ENCODE results near the gene ZFYVE28.

The ZFYVE28 gene

DNA sequence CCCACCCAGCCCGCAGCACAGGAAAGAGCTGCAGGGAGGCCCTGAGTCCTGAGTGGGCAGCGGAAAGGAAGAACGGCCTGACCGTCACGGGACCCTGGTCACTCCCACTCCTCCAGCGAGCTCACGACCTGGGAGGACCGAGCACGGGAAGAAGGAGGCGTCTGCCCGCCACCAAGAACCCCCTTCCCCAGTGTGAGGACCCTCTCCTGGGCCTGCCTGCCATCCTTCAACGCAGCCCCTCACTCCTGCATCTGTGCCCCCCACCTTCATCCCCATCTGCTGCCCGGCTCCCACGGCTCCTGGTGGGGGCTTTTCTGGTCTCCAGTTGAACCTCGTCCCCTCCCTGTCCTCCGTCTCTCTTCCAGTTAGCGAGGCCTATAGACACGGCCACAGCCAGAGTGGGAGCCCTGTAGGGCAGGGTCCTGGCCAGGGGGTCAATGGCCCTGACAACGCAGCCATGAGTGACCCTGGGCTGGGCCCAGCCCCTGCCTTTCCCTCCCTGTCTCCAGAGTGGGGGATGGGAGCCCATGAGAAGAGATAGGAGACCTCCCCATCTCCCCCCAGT is 115.2 kb downstream of the ZFYVE28 start:
- Histone ChIP-seq H3K9me3 (ENCODE audit: insufficient read depth, low read length) (peaks cover 19% of the 10 kb centered on the region; the same call in 1 of the 2 replicates), H3K27me3 (ENCODE audit: insufficient read depth, insufficient read length) (no peaks in the 10 kb centered on the region), H3K36me3 (ENCODE audit: insufficient read depth, insufficient read length, low read length) (no peaks in the 10 kb centered on the region), H3K9ac (ENCODE audit: insufficient read length, low read depth) (no peak overlapping the region), H3K4me1 (ENCODE audit: insufficient read depth, insufficient read length) (peaks cover 10% of the 10 kb centered on the region), H3K4me3 (ENCODE audit: insufficient read length, low read depth) (no peak overlapping the region)
- TF ChIP-seq YY1 (IDR thresholded peaks at IDR 0.05; ENCODE audit: insufficient read depth, insufficient read length) (no peak), ZNF274 (IDR thresholded peaks at IDR 0.05; ENCODE audit: low read depth, low read length) (no peak), SUZ12 (IDR thresholded peaks at IDR 0.05; ENCODE audit: extremely low read depth, insufficient read depth, insufficient read length) (no peak)
- no peak for DNase-seq (ENCODE audit: low read depth, low spot score)

DNA sequence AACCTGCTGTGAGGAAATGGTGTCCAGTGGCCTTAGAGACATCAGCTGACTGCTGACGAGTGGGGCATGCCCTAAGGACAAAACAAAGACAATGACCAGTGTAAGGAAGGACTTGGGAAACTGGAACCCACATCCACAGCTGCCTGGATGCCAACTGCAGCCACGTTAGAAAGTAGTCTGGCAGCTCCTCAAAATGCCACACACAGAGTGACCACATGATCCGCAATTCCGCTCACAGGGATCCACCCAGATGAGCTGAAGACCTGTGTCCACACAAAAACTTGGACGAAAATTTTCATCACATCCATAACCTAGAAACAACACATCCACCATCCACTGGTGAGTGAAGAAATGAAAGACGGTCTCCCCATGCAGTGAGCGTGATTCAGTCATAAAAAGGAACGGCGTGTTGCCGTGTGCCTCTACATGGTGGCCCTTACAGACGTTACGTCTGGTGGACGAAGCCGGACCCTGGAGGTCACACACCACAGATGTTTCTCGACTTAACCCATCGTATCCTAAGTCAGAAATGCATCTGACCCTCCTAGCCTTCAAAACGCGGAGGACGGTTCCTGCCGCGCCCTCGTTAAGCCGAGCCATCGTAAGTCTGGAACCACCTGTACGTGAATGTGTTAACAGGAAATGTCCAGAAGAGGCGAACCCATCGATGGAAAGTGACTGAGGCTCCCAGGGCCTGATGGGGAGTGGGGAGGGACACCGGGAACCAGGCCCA is 115.9 kb downstream of the ZFYVE28 start:
- no peak for DNase-seq (ENCODE audit: low read depth, low spot score)
- no peak for TF ChIP-seq ZNF274 (IDR thresholded peaks at IDR 0.05; ENCODE audit: low read depth, low read length)
- TF ChIP-seq SUZ12 (IDR thresholded peaks at IDR 0.05; ENCODE audit: extremely low read depth, insufficient read depth, insufficient read length): no peak
- no peak for TF ChIP-seq YY1 (IDR thresholded peaks at IDR 0.05; ENCODE audit: insufficient read depth, insufficient read length)
- H3K4me1 ChIP-seq (ENCODE audit: insufficient read depth, insufficient read length): peaks cover 14% of the 10 kb centered on the region
- no peak overlapping the region for H3K4me3 ChIP-seq (ENCODE audit: insufficient read length, low read depth)
- H3K9ac ChIP-seq (ENCODE audit: insufficient read length, low read depth): no peak overlapping the region
- peaks cover 19% of the 10 kb centered on the region; the same call in 1 of the 2 replicates for H3K9me3 ChIP-seq (ENCODE audit: insufficient read depth, low read length)
- H3K36me3 ChIP-seq (ENCODE audit: insufficient read depth, insufficient read length, low read length): no peaks in the 10 kb centered on the region
- peaks cover 4% of the 10 kb centered on the region for H3K27me3 ChIP-seq (ENCODE audit: insufficient read depth, insufficient read length)

DNA sequence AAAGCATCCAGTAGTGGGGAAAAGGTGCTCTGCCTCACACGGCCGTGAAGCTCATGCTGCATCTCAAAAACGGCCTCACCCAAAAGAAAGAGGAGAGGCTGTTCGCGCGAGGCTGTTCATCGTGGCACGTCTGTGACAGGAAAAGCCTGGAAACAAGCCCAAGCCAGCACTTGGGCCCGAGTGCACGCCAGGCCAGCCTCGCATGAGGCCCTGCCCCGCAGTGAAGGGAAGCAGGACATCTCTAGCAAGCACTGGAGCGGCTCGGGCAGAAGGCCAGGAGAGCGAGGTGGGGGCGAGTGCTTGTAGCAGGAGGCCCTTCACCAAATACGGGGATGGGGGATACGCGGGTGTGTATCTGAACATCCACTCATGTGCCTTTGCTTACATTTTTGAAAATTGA is 116.6 kb downstream of the ZFYVE28 start:
- peaks cover 14% of the 10 kb centered on the region; the same call in 1 of the 2 replicates for H3K9me3 ChIP-seq (ENCODE audit: insufficient read depth, low read length)
- no peak for DNase-seq (ENCODE audit: low read depth, low spot score)
- TF ChIP-seq ZNF274 (IDR thresholded peaks at IDR 0.05; ENCODE audit: low read depth, low read length) (no peak), SUZ12 (IDR thresholded peaks at IDR 0.05; ENCODE audit: extremely low read depth, insufficient read depth, insufficient read length) (no peak), YY1 (IDR thresholded peaks at IDR 0.05; ENCODE audit: insufficient read depth, insufficient read length) (no peak)

DNA sequence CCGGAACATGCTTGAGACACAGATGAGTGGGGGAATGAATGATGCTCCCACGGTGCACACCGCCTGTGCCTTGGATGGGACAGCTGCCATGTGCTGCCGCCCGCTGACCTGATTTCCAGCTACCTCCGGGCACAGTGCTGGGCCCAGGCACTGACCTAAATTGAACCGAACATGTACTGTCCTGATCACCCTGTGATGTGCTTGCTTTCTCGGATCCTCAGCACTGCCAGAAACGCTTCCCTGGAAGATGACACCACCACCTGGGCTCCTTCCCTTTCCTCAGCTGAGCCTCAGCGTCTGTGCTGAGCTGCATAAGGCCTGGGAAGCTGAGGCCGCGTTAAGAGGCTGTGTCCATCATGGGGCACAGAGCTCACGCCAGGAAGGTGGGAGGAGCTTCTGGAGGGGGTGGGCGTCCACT is 117.2 kb downstream of the ZFYVE28 start:
- Histone ChIP-seq H3K4me3 (ENCODE audit: insufficient read length, low read depth) (no peak overlapping the region), H3K27me3 (ENCODE audit: insufficient read depth, insufficient read length) (peaks cover 4% of the 10 kb centered on the region)
- TF ChIP-seq YY1 (IDR thresholded peaks at IDR 0.05; ENCODE audit: insufficient read depth, insufficient read length) (no peak), ZNF274 (IDR thresholded peaks at IDR 0.05; ENCODE audit: low read depth, low read length) (no peak), SUZ12 (IDR thresholded peaks at IDR 0.05; ENCODE audit: extremely low read depth, insufficient read depth, insufficient read length) (no peak)

More for the DNA sequence above, 116.6 kb downstream of the ZFYVE28 start:
- Histone ChIP-seq H3K27me3 (ENCODE audit: insufficient read depth, insufficient read length) (peaks cover 4% of the 10 kb centered on the region), H3K4me3 (ENCODE audit: insufficient read length, low read depth) (no peak overlapping the region), H3K36me3 (ENCODE audit: insufficient read depth, insufficient read length, low read length) (no peaks in the 10 kb centered on the region), H3K4me1 (ENCODE audit: insufficient read depth, insufficient read length) (peaks cover 14% of the 10 kb centered on the region), H3K9ac (ENCODE audit: insufficient read length, low read depth) (no peak overlapping the region)

DNA sequence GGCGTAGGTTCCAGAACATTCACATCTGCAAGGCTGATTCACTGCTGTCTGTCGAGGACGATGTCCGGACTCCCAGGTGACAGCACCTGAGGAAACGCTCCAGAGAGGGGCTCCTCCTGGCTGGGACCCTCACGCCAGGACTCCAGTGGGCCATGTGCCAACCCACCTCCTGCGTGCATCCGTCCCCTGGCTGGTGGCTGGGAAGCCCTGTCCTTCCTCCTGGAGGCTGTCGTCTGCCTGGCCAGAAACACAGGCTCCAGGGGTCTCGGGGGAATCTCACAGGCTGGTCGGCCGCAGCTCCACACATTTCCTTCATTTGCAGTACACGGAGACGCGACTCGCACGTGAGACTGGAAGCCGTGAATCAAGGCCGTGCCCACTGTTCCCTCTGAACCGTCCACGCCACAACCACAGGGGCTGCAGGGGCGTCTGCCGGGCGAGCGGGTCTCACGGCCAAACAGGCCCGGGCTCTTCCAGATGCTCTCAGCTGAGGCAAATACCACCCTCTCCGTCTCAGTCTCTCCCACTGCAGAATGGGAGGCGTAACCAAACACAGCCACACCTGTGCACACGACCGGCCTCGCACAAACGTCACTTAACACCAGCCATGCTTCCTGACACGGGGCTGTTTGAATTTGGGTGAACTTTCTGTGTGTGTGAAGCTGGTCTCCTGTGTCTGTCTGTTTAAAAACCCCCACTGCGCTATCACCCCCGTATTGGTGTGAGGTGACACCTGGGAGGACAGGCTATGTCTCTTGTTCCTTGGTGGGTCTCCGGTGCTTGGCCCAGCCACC is 117.8 kb downstream of the ZFYVE28 start:
- Histone ChIP-seq H3K36me3 (ENCODE audit: insufficient read depth, insufficient read length, low read length) (no peaks in the 10 kb centered on the region), H3K9ac (ENCODE audit: insufficient read length, low read depth) (no peak overlapping the region), H3K9me3 (ENCODE audit: insufficient read depth, low read length) (peaks cover 11% of the 10 kb centered on the region; the same call in 1 of the 2 replicates), H3K4me1 (ENCODE audit: insufficient read depth, insufficient read length) (peaks cover 14% of the 10 kb centered on the region), H3K4me3 (ENCODE audit: insufficient read length, low read depth) (no peak overlapping the region), H3K27me3 (ENCODE audit: insufficient read depth, insufficient read length) (peaks cover 4% of the 10 kb centered on the region)
- DNase-seq (ENCODE audit: low read depth, low spot score): no peak
- TF ChIP-seq YY1 (IDR thresholded peaks at IDR 0.05; ENCODE audit: insufficient read depth, insufficient read length) (no peak), SUZ12 (IDR thresholded peaks at IDR 0.05; ENCODE audit: extremely low read depth, insufficient read depth, insufficient read length) (no peak), ZNF274 (IDR thresholded peaks at IDR 0.05; ENCODE audit: low read depth, low read length) (no peak)

More for the DNA sequence above, 117.2 kb downstream of the ZFYVE28 start:
- Histone ChIP-seq H3K9ac (ENCODE audit: insufficient read length, low read depth) (no peak overlapping the region), H3K9me3 (ENCODE audit: insufficient read depth, low read length) (peaks cover 11% of the 10 kb centered on the region; the same call in 1 of the 2 replicates), H3K4me1 (ENCODE audit: insufficient read depth, insufficient read length) (peaks cover 14% of the 10 kb centered on the region), H3K36me3 (ENCODE audit: insufficient read depth, insufficient read length, low read length) (no peaks in the 10 kb centered on the region)
- no peak for DNase-seq (ENCODE audit: low read depth, low spot score)

DNA sequence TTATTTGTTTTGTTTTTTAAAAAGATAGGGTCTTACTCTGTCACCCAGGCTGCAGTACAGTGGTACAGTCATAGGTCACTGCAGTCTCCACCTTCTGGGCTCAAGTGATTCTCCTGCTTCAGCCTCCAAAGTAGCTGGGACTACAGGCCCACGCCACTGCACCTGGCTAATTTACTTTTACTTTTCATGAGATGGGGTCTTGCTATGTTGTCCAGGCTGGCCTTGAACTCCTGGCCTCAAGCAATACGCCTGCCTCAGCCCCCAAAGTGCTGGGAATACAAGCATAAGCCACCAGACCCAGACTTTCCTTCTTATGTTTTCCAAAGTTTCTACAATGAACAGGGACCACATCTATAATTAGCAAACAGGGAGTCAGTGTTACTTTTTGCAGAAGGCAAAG is 118.7 kb downstream of the ZFYVE28 start:
- no peak for TF ChIP-seq YY1 (IDR thresholded peaks at IDR 0.05; ENCODE audit: insufficient read depth, insufficient read length)
- no peak for TF ChIP-seq ZNF274 (IDR thresholded peaks at IDR 0.05; ENCODE audit: low read depth, low read length)
- TF ChIP-seq SUZ12 (IDR thresholded peaks at IDR 0.05; ENCODE audit: extremely low read depth, insufficient read depth, insufficient read length): no peak
- Histone ChIP-seq H3K4me3 (ENCODE audit: insufficient read length, low read depth) (no peak overlapping the region), H3K36me3 (ENCODE audit: insufficient read depth, insufficient read length, low read length) (no peaks in the 10 kb centered on the region), H3K27me3 (ENCODE audit: insufficient read depth, insufficient read length) (peaks cover 4% of the 10 kb centered on the region), H3K9me3 (ENCODE audit: insufficient read depth, low read length) (peaks cover 11% of the 10 kb centered on the region), H3K4me1 (ENCODE audit: insufficient read depth, insufficient read length) (peaks cover 12% of the 10 kb centered on the region), H3K9ac (ENCODE audit: insufficient read length, low read depth) (no peak overlapping the region)
- no peak for DNase-seq (ENCODE audit: low read depth, low spot score)
